NOMO-1 (cell line): ENCODE data around the gene TMEM181.
"Not testable (repeated sequence)": the region's sequence is repeated elsewhere in the genome, so short reads cannot be mapped to it uniquely, and the experiment has no call there.

Experiments used
- DNase-seq, 2 experiments: peaks; one replicate each; lab custom pipeline; 2025; ENCODE audit not compliant: unreplicated experiment in 2 of 2; lab: John Stamatoyannopoulos, UW

The TMEM181 gene

DNA sequence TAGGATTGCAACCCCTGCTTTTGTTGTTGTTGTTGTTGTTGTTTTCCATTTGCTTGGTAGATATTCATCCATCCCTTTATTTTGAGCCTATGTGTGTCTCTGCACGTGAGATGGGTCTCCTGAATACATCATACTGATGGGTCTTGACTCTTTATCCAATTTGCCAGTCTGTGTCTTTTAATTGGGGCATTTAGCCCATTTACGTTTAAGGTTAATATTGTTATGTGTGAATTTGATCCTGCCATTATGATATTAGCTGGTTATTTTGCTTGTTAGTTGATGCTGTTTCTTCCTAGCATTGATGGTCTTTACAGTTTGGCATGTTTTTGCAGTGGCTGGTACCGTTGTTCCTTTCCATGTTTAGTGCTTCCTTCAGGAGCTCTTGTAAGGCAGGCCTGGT, 58.4 kb downstream of the TMEM181 start:
- DNase-seq, result not testable (repeated sequence)

DNA sequence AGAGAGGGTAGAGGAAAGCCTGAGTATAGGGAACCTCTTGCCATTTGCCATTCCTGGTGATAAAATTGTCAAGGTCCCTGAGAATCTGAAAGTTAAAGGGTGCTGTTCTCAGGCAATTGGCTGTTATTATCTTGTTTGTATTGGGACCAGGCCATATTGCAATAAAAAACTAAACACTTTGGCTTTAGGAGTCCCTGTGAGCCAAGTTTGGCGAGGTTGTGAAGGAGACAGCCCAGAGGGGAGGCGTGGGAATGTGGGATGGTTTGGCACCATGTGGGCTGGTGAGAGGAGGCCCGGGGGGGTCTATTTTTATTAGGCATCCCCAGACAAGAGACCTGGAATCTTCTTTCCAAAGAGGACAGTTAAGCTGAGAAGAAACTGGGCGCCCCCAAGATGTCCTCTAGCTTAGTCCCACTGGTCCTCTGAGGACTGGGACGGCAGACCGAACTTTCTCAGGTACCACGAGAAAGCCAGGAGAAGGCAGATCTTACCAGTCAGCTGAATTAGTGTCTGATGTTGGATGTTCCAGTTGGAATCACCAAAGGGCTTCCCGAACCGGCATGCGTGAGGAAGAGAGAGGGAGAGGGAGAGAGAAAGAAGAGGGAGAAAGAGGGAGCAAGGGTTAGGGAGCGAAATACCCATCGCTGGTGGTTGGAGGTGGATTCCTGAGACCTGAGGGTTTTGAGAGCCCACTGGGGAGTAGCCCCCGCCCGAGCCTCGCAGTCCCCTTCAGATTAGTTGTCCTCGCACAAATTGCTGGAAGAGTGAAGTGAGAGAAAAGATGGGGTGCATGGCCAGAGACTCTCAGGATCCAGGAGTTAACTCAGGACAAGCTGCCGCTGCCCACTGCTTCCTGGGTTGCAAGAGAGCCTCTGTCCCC, 60.3 kb downstream of the TMEM181 start:
- no peak for DNase-seq

DNA sequence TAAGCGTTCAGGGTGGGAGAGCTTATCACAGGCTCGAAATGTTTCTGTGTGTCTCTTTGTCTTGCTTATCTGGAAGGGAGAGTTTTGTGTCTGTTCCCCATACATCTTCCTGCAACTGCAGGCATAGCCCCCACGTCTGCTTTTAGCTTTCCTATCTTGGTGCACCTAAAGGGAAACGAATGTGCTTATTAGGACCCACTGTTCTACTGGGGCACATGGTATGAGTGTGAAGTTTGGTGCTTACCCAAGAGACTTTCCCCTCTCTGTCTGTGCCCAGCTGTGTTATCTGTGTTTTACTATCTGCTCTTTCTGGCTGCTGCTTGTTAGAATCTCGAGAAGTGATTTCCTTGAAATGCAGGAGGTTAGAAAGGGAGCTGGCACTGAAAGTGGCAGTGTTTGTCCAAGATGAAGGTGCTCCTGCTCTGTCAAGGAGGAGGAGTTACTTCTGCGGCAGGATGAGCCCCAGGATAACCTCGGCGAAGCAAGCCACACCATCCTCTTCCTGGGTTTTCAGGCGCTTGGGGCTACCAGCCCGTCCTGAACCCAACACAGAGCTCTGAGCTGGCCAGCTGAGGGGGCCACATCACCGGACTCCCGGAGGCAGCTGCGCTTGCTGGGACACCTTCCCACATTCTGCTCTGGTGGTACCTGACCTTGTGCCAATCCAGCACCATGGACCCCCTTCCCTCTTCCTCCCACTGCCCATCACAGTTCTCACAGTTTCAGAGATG, 61.2 kb downstream of the TMEM181 start:
- no peak for DNase-seq

DNA sequence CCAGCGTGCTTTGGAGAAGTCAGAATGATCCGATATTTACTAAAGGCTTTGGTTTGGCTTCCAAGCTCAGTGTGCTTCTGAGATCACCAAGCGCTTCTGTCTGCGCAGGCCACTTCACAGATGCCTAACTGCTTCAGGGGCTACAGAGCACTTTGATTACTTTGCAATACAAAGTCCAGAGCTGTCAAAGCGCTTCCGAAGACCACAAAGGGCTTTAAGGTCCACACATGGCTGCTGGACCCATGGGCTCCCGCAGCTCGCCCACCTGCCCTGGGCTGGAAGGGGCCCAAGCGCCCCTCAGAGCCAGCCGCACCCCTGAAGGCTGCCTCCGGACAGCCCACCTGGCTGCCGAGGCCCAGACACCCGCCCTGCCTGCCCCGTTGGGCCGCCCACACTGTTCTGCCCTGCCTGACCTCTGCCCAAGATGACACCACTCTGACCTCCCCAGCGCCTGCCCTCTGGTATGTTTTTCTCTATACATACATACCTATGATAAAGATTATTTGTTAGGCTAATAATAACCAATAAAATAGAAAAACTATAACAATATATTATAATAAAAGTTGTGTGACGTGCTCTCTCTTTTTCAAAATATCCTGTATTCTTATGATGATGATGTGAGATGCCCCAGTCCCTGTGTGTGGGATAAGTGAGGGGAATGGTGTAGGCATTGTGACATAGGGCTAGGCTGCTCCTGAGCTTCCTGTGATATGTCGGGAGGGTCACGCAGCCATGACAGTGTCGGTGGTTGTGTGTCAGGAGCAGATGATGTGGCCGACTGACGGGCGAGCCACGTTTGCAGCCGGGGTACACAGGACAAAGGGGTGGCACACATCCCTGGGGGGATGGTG, 62.0 kb downstream of the TMEM181 start:
- DNase-seq, result no peak

DNA sequence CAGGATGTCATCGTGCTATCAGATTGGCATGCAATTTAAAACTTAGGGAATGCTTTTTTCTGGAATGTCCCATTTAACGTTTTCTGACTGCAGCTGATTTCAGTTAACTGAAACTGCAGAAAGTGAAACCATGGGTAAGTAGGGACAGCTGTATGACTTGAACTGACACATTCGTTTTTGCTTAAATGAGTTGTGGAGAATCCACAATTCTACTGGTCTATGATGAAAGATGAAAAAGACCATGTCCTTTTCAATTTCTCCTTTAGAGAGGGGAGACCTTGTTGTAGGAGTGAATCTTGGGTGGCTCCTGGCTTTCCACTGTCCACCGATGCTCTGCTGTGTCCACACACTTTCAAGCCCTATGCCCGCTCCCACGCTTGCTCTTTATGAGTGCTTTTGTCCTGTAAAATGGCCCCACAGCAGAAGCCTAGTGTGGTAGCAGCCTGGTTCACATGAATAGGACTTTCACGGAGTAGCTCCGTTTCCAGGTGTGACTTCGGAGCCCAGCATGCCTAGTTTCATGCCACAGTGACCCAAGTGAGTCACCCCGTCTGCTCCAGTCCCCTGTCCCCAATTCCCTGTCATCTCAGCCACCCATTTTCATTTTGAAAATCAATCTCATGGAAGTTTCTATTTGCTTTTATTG, 62.8 kb downstream of the TMEM181 start:
- DNase-seq, result no peak

DNA sequence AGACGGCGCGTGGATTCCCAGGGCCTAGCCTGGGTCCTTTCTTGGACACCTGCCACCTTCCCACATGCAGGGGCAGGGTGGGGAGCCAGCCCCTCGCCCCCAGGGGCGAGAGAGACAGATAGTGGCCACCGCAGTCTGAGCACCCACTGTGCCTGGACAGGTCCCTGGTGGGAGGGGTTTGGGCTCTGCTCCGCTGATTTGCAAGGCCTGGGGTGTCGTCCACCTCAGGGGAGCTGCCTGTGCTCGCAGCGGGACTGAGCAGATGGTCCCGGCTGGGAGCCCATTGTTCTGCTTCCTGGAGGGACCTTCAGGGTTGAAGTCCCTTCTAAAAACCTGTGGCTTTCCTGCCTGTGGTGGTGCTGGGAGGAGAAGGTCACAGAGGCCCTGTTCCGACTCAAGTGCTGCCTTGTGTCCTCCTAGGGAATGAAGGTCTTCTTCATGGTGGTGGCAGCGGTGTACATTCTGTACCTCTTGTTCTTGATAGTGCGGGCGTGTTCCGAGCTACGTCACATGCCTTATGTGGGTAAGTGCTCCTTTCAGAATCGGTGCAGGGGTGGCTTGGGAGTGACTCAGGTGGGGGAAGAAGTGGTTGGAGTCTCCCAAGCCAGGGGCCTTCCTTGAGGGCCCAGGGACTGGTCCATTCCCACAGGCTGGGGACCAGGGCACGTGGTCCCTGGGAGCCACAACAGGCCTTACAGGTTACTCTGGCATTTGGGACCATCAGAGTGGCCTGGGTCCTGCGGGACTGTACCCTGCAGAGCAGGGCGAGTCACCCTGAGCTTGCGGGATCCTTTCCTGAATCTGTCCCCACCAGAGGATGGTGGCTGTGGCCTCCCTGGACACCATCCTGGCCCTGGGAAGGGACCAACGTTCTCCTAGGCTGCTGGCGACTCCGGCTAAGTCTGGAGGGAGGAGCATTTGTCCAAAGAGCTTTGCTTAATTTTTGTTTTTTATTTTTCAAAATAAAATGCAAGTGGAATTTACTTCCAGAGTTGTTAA, 65.1 kb downstream of the TMEM181 start:
- DNase-seq, result no peak

DNA sequence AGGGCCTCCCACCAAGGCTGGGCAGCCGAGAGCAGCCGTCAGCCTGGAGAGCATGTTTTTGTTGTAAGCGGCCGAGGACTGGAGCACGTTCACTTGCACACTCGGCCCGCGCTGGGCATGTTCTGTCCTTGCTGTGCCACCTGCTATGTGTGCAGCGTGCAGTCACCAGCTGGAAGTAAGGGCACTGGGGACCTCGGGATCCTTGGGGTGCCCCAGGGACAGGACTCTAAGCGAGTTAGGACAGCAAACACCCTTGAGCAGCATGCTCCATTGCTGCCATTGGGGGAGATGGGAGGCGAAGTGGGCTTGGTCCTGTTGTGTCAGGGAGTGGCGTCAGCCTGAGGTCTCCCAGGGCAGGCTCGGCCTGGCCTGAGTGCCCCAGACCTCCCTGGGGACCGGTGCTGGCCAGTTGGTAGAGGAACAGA, 66.0 kb downstream of the TMEM181 start:
- DNase-seq, result no peak

DNA sequence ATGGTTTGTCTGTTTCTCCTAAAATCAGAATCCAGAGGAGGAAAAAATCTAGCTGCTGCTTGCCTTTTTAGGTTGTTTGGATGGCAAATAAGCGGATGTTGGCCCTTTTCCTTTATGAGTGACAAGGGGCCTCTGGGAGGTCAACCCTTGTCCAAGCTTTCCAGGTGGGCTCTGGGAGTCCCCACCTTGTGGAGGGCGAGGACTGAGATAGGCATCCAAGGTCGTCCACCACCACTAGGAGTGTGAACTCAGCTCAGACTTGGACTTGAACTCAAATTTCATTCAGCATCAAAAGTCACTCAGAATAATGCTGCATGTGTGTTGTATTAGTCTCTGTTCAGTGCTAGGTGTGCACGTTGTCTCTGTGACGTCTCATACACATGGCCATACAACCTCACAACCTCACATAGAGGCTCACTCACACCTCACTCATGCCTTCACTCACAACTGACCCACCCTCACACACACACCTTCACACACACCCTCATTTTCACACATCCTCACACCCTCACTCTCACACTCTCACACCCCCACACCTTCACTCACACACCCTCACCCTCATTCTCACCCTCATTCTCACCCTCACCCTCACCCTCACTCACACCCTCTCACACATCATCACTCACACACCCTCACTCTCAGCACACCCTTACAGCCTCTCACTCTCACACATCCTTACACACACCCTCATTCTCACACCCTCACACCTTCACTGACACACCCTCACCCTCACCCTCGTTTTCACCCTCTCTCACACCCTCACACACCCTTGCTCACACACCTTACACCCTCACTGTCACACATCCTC, 66.7 kb downstream of the TMEM181 start:
- no peak for DNase-seq

DNA sequence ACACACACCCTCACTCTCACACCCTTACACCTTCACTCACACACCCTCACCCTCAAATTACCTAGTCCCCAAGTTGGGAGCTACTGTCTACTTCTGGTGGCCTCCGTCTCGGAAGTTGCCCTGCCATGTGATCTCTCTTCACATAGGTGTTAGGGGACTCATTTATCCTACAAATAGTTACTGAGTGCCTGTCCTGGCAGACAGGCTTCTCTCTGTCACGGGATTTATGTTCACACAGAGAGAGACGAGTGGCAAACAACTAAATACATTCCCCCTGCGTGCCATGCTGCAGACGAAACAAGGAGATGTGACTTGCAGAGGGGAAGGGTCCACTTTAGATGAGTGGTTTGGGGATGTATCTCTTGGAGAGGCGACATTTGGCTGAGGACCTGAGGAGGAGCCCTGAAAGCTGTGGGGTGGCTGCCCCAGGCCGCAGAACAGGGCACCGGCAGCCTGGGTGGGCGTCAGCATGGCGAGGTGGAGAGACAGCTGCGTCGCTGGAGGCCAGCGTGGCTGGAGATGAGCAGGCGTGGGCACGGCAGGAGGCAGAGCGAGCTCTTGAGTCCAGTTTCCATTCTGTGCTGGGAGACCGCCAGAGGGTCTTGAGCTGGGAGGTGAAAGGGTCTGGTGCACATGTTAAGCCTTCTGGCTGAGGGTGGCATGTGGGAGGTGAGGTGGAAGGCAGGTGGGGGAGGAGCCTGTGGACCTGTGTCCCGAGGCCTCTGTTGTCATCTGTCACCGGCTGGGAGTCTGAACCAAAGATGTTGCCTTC, 67.5 kb downstream of the TMEM181 start:
- no peak for DNase-seq

DNA sequence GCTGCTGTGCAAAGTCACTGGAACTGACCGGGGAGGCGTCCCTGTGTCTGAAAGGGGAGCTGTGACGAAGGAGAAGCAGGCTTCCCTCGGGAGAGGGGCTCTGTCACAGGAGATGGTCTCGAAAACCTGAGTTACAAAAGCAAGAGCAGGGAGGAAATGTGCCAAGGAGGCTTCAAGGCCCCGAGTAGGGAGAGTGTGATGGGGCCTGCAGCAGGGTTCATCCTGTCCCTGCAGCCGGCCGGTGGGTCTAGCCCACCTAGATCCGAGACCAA, 68.0 kb downstream of the TMEM181 start:
- DNase-seq, result no peak

DNA sequence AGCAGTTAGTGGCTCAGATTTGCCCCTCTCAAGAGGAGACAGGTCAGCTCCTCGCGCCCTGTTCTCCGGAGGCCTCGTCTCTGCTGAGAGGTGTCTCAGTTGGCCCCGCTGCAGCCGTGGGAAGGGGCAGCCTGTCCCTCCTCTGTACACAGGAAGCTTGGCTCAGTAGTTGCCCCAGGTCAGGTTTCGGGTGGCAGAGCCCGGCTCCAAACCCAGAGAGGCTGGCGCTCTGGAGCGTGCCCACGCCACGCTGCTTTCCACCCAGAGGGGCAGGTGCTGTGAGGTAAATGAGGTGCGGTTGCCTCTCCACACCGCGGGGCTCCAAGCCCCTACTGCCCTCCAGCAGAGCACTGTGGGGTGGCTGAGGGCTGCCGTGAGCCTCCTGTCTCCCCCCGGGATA, 68.7 kb downstream of the TMEM181 start:
- DNase-seq, result no peak

DNA sequence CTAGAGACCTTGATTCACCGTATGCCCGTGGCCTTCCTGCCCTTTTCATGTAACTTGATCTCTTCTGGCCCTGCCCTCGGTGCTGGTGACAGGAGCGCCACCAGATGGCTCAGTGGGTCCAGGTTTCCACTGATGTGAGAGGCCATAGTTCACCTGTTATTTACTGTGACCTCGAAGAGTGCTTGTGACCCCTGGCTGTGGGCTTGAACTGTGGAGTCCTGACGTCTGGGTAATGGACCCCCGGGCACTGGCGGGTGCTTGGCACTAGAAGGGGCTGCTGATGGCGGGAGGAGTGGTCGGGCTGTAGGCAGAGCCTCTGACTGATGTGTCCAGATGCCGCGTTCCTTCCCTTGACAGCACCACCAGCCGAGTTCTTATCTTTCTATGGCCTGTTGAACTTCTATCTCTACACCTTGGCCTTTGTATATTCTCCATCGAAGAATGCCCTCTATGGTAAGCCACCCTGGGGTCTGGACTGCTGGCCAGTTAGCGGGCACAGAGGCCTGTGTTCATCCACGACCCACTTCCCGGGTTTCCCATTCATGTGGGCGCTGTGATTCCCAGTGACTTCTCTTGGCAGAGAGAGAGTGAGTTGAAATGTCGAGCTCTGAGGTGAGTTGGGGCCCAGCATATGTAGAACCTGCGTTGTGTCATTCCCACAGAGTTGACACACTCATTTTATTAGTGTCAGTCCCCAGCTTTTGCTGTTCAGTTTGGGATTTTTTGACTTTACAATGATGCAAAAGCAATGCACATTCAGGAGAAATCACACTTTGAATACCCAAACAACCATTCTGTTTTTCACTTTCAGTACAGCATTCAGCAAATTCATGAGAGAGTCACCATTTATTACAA, 69.7 kb downstream of the TMEM181 start:
- DNase-seq, result no peak

DNA sequence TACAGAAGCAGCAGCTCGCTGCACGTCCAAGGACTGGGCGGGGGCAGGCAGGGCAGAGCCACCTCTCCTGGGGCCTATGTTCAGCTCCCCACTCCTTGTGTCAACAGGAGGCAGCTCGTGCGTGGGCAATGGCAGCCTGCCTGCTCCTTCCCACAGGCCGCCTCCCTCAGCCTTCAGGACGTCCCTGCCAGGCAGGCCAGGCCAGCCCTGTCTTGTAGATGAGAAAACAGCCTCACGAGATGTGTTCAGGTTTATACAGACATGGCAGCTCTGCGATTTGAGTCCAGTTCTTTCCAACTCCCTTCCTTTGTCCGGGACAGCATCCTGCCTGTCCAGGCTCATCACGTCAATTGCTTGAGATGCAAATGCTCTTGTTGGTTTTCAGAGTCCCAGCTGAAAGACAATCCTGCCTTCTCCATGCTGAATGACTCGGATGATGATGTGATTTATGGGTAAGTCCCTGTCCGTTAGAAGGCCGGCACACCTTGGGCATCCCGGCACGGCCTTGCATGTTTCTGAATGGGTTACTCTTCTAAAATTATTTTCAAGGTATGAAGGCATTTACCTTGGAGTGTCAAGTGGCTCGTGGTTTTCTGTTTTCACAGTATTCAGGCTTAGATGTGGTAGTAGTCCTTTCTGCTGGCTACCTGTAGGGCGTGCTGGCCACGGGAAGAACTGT, 71.2 kb downstream of the TMEM181 start:
- DNase-seq, result no peak

DNA sequence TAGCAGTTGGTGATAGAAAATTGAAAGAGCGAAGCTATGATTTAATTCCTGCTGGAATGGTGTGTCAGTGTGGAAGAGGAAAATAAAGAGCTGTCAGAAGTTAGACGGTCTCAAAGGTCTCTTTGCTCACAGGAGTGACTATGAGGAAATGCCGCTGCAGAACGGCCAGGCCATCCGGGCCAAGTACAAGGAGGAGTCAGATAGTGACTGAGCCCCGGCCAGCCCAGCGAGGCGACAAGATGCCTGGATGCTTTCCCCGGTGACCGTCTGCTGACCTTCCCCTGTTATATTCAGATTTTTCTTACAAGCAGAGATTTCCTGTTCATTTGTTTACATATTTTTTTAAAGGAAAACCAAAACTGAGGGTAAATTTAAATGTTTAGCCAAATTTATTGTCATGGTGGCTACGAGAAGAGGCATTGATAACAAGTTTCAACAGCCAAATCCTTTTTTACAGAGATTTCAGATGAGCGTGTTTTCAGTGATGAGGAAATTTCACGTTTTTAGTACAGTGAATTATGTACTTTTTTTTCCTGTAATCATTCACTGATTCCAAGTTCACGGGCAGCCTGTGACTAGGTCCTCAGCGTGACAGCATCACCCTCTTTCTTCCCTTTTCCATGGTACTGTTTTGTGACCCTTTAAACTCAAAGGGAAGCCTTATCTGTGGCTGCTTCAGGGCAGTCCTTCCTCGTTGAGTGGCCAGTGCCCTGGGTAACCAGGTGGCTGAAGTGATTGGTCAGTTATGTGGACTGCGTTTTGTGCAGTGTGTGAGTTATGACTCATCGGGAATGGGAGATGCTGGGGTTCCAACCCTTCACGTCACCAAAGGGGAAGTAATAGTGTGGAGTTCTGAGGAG, 72.0 kb downstream of the TMEM181 start:
- DNase-seq, result no peak

DNA sequence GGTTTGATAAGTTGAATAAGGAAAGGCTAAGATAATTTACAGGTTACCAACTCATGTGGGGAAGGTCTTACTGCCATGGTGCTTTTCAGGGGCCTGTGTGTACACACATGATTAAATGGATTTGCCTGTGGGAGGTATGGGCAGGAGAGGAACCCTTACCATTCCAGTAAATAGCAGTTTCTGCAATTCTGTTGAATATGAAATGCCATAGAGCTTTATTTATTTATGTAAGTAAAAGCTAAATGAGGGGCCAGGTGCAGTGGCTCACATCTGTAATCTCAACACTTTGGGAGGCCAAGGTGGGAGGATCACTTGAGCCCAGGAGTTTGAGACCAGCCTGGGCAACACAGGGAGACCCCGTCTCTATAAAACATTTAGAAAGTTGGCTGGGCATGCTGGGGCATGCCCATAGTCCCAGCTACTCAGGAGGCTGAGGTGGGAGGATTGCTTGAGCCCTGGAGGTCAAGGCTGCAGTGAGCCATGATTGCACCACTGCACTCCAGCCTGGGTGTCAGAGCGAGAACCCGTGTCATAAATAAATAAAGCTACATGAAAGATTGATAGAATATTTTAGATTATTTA, 72.7 kb downstream of the TMEM181 start:
- DNase-seq, result not testable (repeated sequence)
